ENCODE measurements around the gene TMPRSS4.

TMPRSS4 gene

GRCh38 chr11:118076754-118077281, at the start of gene TMPRSS4:
TSS of gene TMPRSS4 (plus strand) at chr11:118077078. CDS start at chr11:118077303, 225 bp downstream.
- no peak for DNase-seq

- no peak for DNase-seq
Observed at GRCh38 chr11:118027694-118028093, 49.2 kb upstream of the TMPRSS4 start.

- no peak for DNase-seq
Observed at GRCh38 chr11:118028626-118029025, 48.3 kb upstream of the TMPRSS4 start.

- DNase-seq: no peak
Observed at GRCh38 chr11:118033443-118033842, 43.4 kb upstream of the TMPRSS4 start.

- DNase-seq: no peak
Observed at GRCh38 chr11:118042141-118042540, 34.7 kb upstream of the TMPRSS4 start.

- DNase-seq: no peak
Observed at GRCh38 chr11:118042796-118043195, 34.1 kb upstream of the TMPRSS4 start.

GRCh38 chr11:118045191-118045590, 31.7 kb upstream of the TMPRSS4 start:
- no peak for DNase-seq

GRCh38 chr11:118046051-118046963, 30.6 kb upstream of the TMPRSS4 start:
- peak; percentile 63 for DNase-seq

- DNase-seq: peak; percentile 67
Observed at GRCh38 chr11:118046964-118047700, 29.7 kb upstream of the TMPRSS4 start.

- DNase-seq: peak; percentile 59
Observed at GRCh38 chr11:118047749-118048148, 29.1 kb upstream of the TMPRSS4 start.

- DNase-seq: peak; percentile 53
Observed at GRCh38 chr11:118048472-118049370, 28.2 kb upstream of the TMPRSS4 start.

GRCh38 chr11:118049771-118050170, 27.1 kb upstream of the TMPRSS4 start:
- peak; percentile 54 for DNase-seq

- peak; percentile 51 for DNase-seq
Observed at GRCh38 chr11:118050208-118050891, 26.5 kb upstream of the TMPRSS4 start.

GRCh38 chr11:118051136-118051610, 25.7 kb upstream of the TMPRSS4 start:
- peak; percentile 63 for DNase-seq

GRCh38 chr11:118051611-118052461, 25.0 kb upstream of the TMPRSS4 start:
- peak; percentile 71 for DNase-seq

- peak; percentile 62 for DNase-seq
Observed at GRCh38 chr11:118052581-118053206, 24.2 kb upstream of the TMPRSS4 start.

GRCh38 chr11:118054712-118055640, 21.9 kb upstream of the TMPRSS4 start:
- DNase-seq: peak; percentile 46

GRCh38 chr11:118055966-118056365, 20.9 kb upstream of the TMPRSS4 start:
- DNase-seq: no peak

- DNase-seq: peak; percentile 34
Observed at GRCh38 chr11:118056806-118057205, 20.1 kb upstream of the TMPRSS4 start.
